ENCODE results near the gene REV3L.
A peak's percentile ranks its signal among the peaks of the same experiment; 100 is the strongest.

GRCh38 chr6:111361648-111362047 is 121.4 kb downstream of the REV3L start:
- TF ChIP-seq CTCF (IDR thresholded peaks at IDR 0.05; ENCODE audit: low read depth, low read length, poor library complexity, severe bottlenecking) (peak; percentile 27), EZH2phosphoT487 (IDR thresholded peaks at IDR 0.05; ENCODE audit: borderline replicate concordance, low read length) (no peak)
